ENCODE data around the gene TMED9. TPM values are rescaled to one million over a fixed set of nuclear protein-coding genes. Genes with fewer than 3 reads are reported as not detected.

Gene TMED9
- total RNA-seq, 1 donor = 90.7 TPM

- TF ChIP-seq CTCF (IDR thresholded peaks at IDR 0.05; ENCODE audit: insufficient read depth, low read length) = no peak
- H3K4me3 ChIP-seq (ENCODE audit: low read depth, low read length) = peak overlapping the region; percentile 83
- peak; percentile 28 for DNase-seq (ENCODE audit: low read depth)
These were observed 8.6 kb downstream of the TMED9 start for GRCh38 chr5:177600508-177601018.

DNA sequence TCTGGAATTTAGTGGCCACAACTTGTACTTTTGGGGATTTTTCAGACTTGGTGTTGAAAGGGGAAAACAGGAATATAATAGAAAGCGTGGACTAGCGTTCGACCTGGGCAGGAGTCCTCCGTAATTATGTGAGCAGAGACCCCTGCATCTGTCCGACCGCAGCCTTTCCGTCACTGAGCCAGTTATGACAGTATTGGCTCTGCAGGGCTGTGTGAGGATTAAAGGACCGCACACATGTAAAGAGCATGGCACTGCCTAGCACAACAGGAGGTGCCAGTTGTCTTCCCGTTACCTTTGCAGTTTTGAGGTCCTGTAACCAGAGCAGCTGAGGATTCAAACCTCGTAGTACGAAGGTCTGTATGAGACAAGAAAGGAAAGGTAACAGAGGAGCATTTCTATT, 9.1 kb downstream of the TMED9 start:
- no peak for DNase-seq (ENCODE audit: low read depth)
- H3K4me3 ChIP-seq (ENCODE audit: low read depth, low read length) = peak overlapping the region; percentile 83
- TF ChIP-seq CTCF (IDR thresholded peaks at IDR 0.05; ENCODE audit: insufficient read depth, low read length) = no peak

DNA sequence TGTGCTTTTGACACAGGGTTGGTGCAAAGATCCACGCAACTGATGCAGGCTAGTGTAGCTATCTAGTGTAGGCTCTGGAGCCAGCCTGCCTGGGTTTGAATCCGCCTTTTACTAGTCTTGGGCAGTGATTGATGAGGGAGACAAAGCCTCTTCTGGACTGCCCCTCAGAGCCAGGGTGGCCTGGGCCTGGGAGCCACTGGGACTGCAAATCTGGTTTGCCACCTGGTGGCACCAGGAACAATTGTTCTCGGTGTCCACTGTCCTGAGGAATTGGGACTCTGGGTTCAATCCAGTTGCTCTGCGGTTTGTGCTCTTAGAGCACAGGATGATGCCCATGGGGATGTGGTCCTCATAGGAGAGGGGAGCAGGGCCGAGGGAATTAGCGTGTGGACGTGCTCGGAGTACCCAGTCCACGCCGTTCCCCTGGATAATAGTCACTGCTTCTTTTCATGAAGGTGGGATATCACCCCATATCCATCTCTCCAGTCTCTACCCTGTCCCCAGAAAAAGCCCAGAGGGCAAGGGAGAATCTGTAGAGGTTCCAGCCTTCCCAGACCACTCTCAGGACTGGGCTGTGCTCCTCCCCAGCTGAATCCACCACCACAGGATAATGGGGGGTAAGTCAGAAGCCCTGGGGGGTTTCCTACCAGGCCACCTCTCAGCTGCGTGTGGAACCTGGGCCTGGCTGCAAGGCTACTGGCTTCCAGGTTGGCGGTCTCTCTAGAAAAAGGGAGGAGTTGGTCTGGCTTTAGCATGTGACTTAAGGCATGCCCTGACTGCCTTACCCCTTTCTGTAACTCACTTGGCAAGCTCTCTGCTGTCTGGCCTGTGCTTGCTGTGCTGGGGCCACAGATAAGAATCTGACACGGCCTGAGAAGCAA, 9.8 kb downstream of the TMED9 start:
- peak; percentile 47 for DNase-seq (ENCODE audit: low read depth)
- no peak overlapping the region for H3K4me3 ChIP-seq (ENCODE audit: low read depth, low read length)
- TF ChIP-seq CTCF (IDR thresholded peaks at IDR 0.05; ENCODE audit: insufficient read depth, low read length) = no peak

- no peak for DNase-seq (ENCODE audit: low read depth)
- TF ChIP-seq CTCF (IDR thresholded peaks at IDR 0.05; ENCODE audit: insufficient read depth, low read length) = no peak
- no peak overlapping the region for H3K4me3 ChIP-seq (ENCODE audit: low read depth, low read length)
These were observed 10.4 kb downstream of the TMED9 start for GRCh38 chr5:177602458-177602830.

DNA sequence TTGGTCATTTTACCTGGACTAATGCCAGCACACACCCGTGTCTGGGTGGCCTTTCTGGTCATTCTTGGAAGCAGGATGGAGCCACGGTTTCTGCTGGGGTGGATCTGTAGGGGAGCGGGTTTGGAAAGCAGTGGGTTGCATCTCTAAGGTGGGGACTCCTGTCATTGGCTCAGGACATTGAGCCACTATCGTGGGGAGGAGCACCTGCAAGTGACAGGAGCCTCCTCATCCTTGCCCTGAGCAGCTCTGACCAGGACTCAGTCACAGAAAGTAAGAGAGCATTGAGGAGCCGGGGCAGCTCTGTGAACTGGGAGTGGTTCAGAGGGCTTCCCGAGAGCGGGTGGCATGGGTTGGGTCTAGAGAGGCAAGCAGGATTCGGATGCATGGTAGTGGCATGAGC, 11.6 kb downstream of the TMED9 start:
- no peak for DNase-seq (ENCODE audit: low read depth)
- no peak overlapping the region for H3K4me3 ChIP-seq (ENCODE audit: low read depth, low read length)
- TF ChIP-seq CTCF (IDR thresholded peaks at IDR 0.05; ENCODE audit: insufficient read depth, low read length) = no peak

GRCh38 chr5:177604116-177604521, 12.1 kb downstream of the TMED9 start:
- TF ChIP-seq CTCF (IDR thresholded peaks at IDR 0.05; ENCODE audit: insufficient read depth, low read length) = no peak
- no peak for DNase-seq (ENCODE audit: low read depth)
- H3K4me3 ChIP-seq (ENCODE audit: low read depth, low read length) = no peak overlapping the region

Data from fibroblast of the aortic adventitia (primary cell).